B cell (primary cell): Measurements from ENCODE around the gene ABCA8.

Source experiments
- EZH2 ChIP-seq: IDR thresholded peaks from 2 replicates; pipeline ENCODE4 v1.6.1; 2012; ENCODE audit warnings: borderline replicate concordance, low read depth, mild to moderate bottlenecking, moderate library complexity, low read length; ENCODE audit not compliant: insufficient read depth, poor library complexity, severe bottlenecking
- TF ChIP-seq, protein P1 (sequence below): fragments of 200-600 bp; IDR thresholded peaks from one replicate; pipeline ENCODE4 v1.8.0; 2022; ENCODE audit warnings: antibody characterized with exemption, mild to moderate bottlenecking

DNA sequence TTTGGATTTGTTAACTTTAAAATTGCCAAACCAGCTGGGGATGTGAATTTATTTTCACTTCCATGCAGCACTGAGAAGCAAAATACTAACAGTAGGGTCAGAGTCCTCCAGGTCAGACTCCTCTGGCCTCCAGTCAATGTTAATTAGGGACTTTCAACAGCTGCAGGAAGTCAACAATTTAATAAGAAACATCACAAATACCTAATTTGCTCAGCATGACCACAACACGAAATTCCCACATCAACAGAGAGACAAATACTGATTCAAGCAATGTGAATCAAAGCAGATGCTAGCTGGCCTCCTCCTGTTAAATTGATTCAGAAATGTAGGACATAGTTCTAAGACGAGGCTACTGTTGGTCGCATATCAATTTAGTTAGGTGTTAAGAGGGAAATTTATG is 111.7 kb downstream of the ABCA8 start:
- TF ChIP-seq, protein P1, sequence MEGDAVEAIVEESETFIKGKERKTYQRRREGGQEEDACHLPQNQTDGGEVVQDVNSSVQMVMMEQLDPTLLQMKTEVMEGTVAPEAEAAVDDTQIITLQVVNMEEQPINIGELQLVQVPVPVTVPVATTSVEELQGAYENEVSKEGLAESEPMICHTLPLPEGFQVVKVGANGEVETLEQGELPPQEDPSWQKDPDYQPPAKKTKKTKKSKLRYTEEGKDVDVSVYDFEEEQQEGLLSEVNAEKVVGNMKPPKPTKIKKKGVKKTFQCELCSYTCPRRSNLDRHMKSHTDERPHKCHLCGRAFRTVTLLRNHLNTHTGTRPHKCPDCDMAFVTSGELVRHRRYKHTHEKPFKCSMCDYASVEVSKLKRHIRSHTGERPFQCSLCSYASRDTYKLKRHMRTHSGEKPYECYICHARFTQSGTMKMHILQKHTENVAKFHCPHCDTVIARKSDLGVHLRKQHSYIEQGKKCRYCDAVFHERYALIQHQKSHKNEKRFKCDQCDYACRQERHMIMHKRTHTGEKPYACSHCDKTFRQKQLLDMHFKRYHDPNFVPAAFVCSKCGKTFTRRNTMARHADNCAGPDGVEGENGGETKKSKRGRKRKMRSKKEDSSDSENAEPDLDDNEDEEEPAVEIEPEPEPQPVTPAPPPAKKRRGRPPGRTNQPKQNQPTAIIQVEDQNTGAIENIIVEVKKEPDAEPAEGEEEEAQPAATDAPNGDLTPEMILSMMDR, result no peak
- no peak for TF ChIP-seq EZH2
